Neural cell (in vitro differentiated cells): ENCODE measurements around the gene ADAMTS19. TPM values are rescaled to one million over a fixed set of nuclear protein-coding genes. Genes with fewer than 3 reads are reported as not detected.

ENCODE experiments used
- H2AFZ ChIP-seq: fragments of 200-600, 300-800 bp; sonication (generic), shearing (Covaris generic); 2 replicates; pipeline ENCODE4 v1.6.0; 2014; ENCODE audit warnings: low read depth, mild to moderate bottlenecking, antibody characterized with exemption, low read length, moderate library complexity
- H3F3A ChIP-seq: fragments of 200-600 bp; shearing (Covaris generic); 2 replicates; pipeline ENCODE4 v1.6.1; 2016; ENCODE audit warnings: mild to moderate bottlenecking, moderate library complexity, mixed read lengths, antibody characterized with exemption, low read length; ENCODE audit not compliant: insufficient read depth, poor library complexity, severe bottlenecking
- H3K27ac ChIP-seq: fragments of 200-600, 300-800 bp; sonication (generic), shearing (Covaris generic); 2 replicates; pipeline ENCODE4 v1.5.1; 2014; ENCODE audit warnings: mild to moderate bottlenecking, low read length, moderate library complexity
- H3K27me3 ChIP-seq: fragments of 300-800, 200-600 bp; sonication (generic), shearing (Covaris generic); 2 replicates; pipeline ENCODE4 v1.6.0; 2014; ENCODE audit warnings: mild to moderate bottlenecking, low read depth, low read length, moderate library complexity; ENCODE audit not compliant: insufficient read depth
- H3K36me3 ChIP-seq: fragments of 300-800, 200-600 bp; sonication (generic), shearing (Covaris generic); 2 replicates; pipeline ENCODE4 v1.5.1; 2014; ENCODE audit warnings: mild to moderate bottlenecking, antibody characterized with exemption, low read length, moderate library complexity; ENCODE audit not compliant: insufficient read depth
- H3K4me2 ChIP-seq: fragments of 300-800, 200-600 bp; sonication (generic), shearing (Covaris generic); 2 replicates; pipeline ENCODE4 v1.6.0; 2014; ENCODE audit warnings: mild to moderate bottlenecking, low read length
- H3K4me3 ChIP-seq: fragments of 300-800, 200-600 bp; sonication (generic), shearing (Covaris generic); 2 replicates; pipeline ENCODE4 v1.5.1; 2014; ENCODE audit warnings: mild to moderate bottlenecking, low read length, moderate library complexity
- H3K79me2 ChIP-seq: fragments of 200-600 bp; shearing (Covaris generic); replicated peaks from 2 replicates; pipeline ENCODE4 v1.6.0; 2014; ENCODE audit warnings: mild to moderate bottlenecking, low read length, moderate library complexity; ENCODE audit not compliant: insufficient read depth
- H3K9ac ChIP-seq: fragments of 300-800, 200-600 bp; sonication (generic), shearing (Covaris generic); 2 replicates; pipeline ENCODE4 v1.6.1; 2016; ENCODE audit warnings: mild to moderate bottlenecking, low read length, mixed read lengths
- H3K9me2 ChIP-seq: fragments of 200-600 bp; shearing (Covaris generic); 2 replicates; pipeline ENCODE4 v1.6.1; 2016; ENCODE audit warnings: mild to moderate bottlenecking, low read length, mixed read lengths; ENCODE audit not compliant: insufficient read depth
- H3K9me3 ChIP-seq: fragments of 200-600, 300-800 bp; sonication (generic), shearing (Covaris generic); 2 replicates; pipeline ENCODE4 v1.6.1; 2016; ENCODE audit warnings: mild to moderate bottlenecking, mixed run types, low read length, moderate library complexity, mixed read lengths
- H4K20me1 ChIP-seq: fragments of 200-600 bp; shearing (Covaris generic); 2 replicates; pipeline ENCODE4 v1.6.1; 2016; ENCODE audit warnings: mild to moderate bottlenecking, mixed run types; ENCODE audit not compliant: insufficient read depth
- CTCF ChIP-seq: fragments of 450-650 bp; IDR thresholded peaks from 2 replicates; pipeline ENCODE4 v1.5.1; 2014; ENCODE audit warnings: antibody characterized with exemption, mild to moderate bottlenecking, moderate library complexity; ENCODE audit not compliant: poor library complexity, severe bottlenecking
- EP300 ChIP-seq: fragments of 450-650 bp; conservative IDR thresholded peaks from 2 replicates; pipeline ENCODE4 v1.6.1; 2014; ENCODE audit warnings: antibody characterized with exemption, mild to moderate bottlenecking, moderate library complexity; ENCODE audit not compliant: poor library complexity, severe bottlenecking
- EZH2 ChIP-seq: fragments of 200-600, 300-800 bp; shearing (Covaris generic), sonication (generic); IDR thresholded peaks from 2 replicates; pipeline ENCODE4 v1.6.1; 2014; ENCODE audit warnings: antibody characterized with exemption, low read length, borderline replicate concordance, mild to moderate bottlenecking; ENCODE audit not compliant: insufficient read depth, poor library complexity, severe bottlenecking
- MXI1 ChIP-seq: fragments of 450-650 bp; conservative IDR thresholded peaks from 2 replicates; pipeline ENCODE4 v1.6.1; 2014; ENCODE audit warnings: antibody characterized with exemption, mild to moderate bottlenecking; ENCODE audit not compliant: poor library complexity, severe bottlenecking
- POLR2AphosphoS5 ChIP-seq: IDR thresholded peaks from 2 replicates; pipeline ENCODE4 v1.6.1; 2012
- RAD21 ChIP-seq: fragments of 450-650 bp; conservative IDR thresholded peaks from 2 replicates; pipeline ENCODE4 v1.6.1; 2014; ENCODE audit warnings: antibody characterized with exemption, mild to moderate bottlenecking, moderate library complexity
- REST ChIP-seq: IDR thresholded peaks from 2 replicates; pipeline ENCODE4 v1.6.1; 2012; ENCODE audit warnings: borderline replicate concordance
- SMC3 ChIP-seq: fragments of 450-650 bp; conservative IDR thresholded peaks from 2 replicates; pipeline ENCODE4 v1.6.1; 2014; ENCODE audit warnings: antibody characterized with exemption, mild to moderate bottlenecking, moderate library complexity; ENCODE audit not compliant: poor library complexity
- TAF1 ChIP-seq: IDR thresholded peaks from 2 replicates; pipeline ENCODE4 v1.6.1; 2012; ENCODE audit warnings: low read depth
- polyA plus RNA-seq: library from polyadenylated mRNA; depleted of rRNA; stranded (reverse); fragments of >200 nt; gene quantifications from 2 replicates; pipeline ENCODE4 v1.2.3, GENCODE V29; 2014

The ADAMTS19 gene
- polyA plus RNA-seq, 1 donor from 2014 or later: 0.12 TPM

- no peaks in the 10 kb centered on the region for H4K20me1 ChIP-seq
- no peak overlapping the region for H3K4me2 ChIP-seq
- H2AFZ ChIP-seq: no peak overlapping the region
- H3K9me2 ChIP-seq: no peaks in the 10 kb centered on the region
- H3K79me2 ChIP-seq: no peaks in the 10 kb centered on the region
- H3K27me3 ChIP-seq: no peaks in the 10 kb centered on the region
- no peak overlapping the region for H3K27ac ChIP-seq
- TF ChIP-seq TAF1: no peak
- no peak for TF ChIP-seq POLR2AphosphoS5
- TF ChIP-seq SMC3: no peak
- no peak for TF ChIP-seq CTCF
- no peak for TF ChIP-seq MXI1
- TF ChIP-seq REST: no peak
- no peak for TF ChIP-seq EP300
- no peak for TF ChIP-seq EZH2
- TF ChIP-seq RAD21: no peak
- H3K9ac ChIP-seq: no peak overlapping the region
- no peak overlapping the region for H3K4me3 ChIP-seq
- H3F3A ChIP-seq: no peaks in the 10 kb centered on the region
- H3K9me3 ChIP-seq: no peaks in the 10 kb centered on the region
- no peaks in the 10 kb centered on the region for H3K36me3 ChIP-seq
These were observed 256.6 kb downstream of the ADAMTS19 start for GRCh38 chr5:129716651-129717050.

- Histone ChIP-seq H2AFZ (no peak overlapping the region), H3K36me3 (no peaks in the 10 kb centered on the region), H3K79me2 (no peaks in the 10 kb centered on the region), H4K20me1 (no peaks in the 10 kb centered on the region), H3K4me3 (no peak overlapping the region), H3K9me2 (no peaks in the 10 kb centered on the region), H3K27ac (no peak overlapping the region), H3K4me2 (no peak overlapping the region), H3K9me3 (no peaks in the 10 kb centered on the region), H3F3A (no peaks in the 10 kb centered on the region), H3K9ac (no peak overlapping the region), H3K27me3 (no peaks in the 10 kb centered on the region)
- TF ChIP-seq REST (no peak), POLR2AphosphoS5 (no peak), RAD21 (no peak), SMC3 (no peak), TAF1 (no peak), CTCF (no peak), EP300 (no peak), MXI1 (no peak), EZH2 (no peak)
These were observed 257.7 kb downstream of the ADAMTS19 start for GRCh38 chr5:129717751-129718310.
